CD4-positive, alpha-beta T cell treated with Interleukin-15 for 4 hours (primary cell): ENCODE results near the gene TECTA.
"Not testable (repeated sequence)": the region's sequence is repeated elsewhere in the genome, so short reads cannot be mapped to it uniquely, and the experiment has no call there.

Source experiments
- DNase-seq: peaks from one replicate; pipeline ENCODE4 v3.0.0-alpha.2; 2020; ENCODE audit warnings: low spot score

TECTA gene

GRCh38 chr11:121177629-121178028 lies 76.6 kb downstream of the TECTA start:
- not testable (repeated sequence) for DNase-seq

GRCh38 chr11:121179306-121179705 lies 78.3 kb downstream of the TECTA start:
- no peak for DNase-seq

- no peak for DNase-seq
Observed at GRCh38 chr11:121180183-121180582, 79.1 kb downstream of the TECTA start.

GRCh38 chr11:121188776-121189175 lies 87.7 kb downstream of the TECTA start:
- no peak for DNase-seq

GRCh38 chr11:121191818-121192217 lies 90.8 kb downstream of the TECTA start:
- DNase-seq: no peak

GRCh38 chr11:121194731-121195596 lies 93.9 kb downstream of the TECTA start:
- DNase-seq: peak; percentile 68

GRCh38 chr11:121198491-121198890 lies 97.4 kb downstream of the TECTA start:
- DNase-seq: no peak

- no peak for DNase-seq
Observed at GRCh38 chr11:121199516-121199915, 98.5 kb downstream of the TECTA start.

GRCh38 chr11:121206810-121207209 lies 105.8 kb downstream of the TECTA start:
- no peak for DNase-seq

GRCh38 chr11:121207485-121208115 lies 106.6 kb downstream of the TECTA start:
- DNase-seq: no peak

GRCh38 chr11:121210445-121211080 lies 109.5 kb downstream of the TECTA start:
- no peak for DNase-seq

- DNase-seq: no peak
Observed at GRCh38 chr11:121211626-121212025, 110.6 kb downstream of the TECTA start.

GRCh38 chr11:121212536-121213361 lies 111.7 kb downstream of the TECTA start:
- DNase-seq: no peak

- DNase-seq: no peak
Observed at GRCh38 chr11:121213362-121213893, 112.4 kb downstream of the TECTA start.

GRCh38 chr11:121214861-121215260 lies 113.8 kb downstream of the TECTA start:
- no peak for DNase-seq

GRCh38 chr11:121221496-121222200 lies 120.6 kb downstream of the TECTA start:
- DNase-seq: no peak

GRCh38 chr11:121223161-121223560 lies 122.1 kb downstream of the TECTA start:
- DNase-seq: no peak

GRCh38 chr11:121225382-121225781 lies 124.3 kb downstream of the TECTA start:
- no peak for DNase-seq

- no peak for DNase-seq
Observed at GRCh38 chr11:121226415-121227263, 125.6 kb downstream of the TECTA start.

GRCh38 chr11:121228851-121229250 lies 127.8 kb downstream of the TECTA start:
- DNase-seq: no peak
